ENCODE data around the gene BAIAP2.
"Not testable (repeated sequence)": the region's sequence is repeated elsewhere in the genome, so short reads cannot be mapped to it uniquely, and the experiment has no call there.

Gene BAIAP2

DNA sequence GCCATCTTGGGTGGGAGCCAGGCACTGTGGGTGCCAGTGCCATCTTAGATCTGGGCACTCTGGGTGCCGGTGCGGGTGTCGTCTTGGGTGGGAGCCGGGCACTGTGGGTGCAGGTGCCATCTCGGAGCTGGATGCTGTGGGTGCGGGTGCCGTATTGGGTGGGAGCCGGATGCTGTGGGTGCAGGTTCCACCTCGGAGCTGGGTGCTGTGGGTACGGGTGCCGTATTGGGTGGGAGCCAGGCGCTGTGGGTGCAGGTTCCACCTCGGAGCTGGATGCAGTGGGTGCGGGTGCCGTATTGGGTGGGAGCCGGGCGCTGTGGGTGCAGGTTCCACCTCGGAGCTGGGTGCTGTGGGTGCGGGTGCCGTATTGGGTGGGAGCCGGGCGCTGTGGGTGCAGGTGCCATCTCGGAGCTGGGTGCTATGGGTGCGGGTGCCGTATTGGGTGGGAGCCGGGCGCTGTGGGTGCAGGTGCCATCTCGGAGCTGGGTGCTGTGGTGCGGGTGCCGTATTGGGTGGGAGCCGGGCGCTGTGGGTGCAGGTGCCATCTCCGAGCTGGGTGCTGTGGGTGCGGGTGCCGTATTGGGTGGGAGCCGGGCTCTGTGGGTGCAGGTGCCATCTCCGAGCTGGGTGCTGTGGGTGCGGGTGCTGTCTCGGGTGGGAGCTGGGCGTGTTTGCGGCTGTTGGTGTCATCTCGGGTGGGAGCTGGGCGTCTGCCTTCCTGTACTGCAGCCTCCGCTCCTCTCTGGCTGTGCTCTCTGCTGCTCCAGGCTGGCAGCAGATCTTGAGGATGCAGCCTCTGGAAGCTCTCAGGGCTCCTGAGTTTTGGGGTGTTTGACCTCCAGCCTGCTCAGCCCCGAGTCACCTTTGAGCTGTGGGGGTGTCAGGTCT lies 43.3 kb downstream of the BAIAP2 start:
- not testable (repeated sequence) for H3K4me3 ChIP-seq, H3K27ac ChIP-seq

- H3K27ac ChIP-seq: no peak overlapping the region
- no peak overlapping the region for H3K4me3 ChIP-seq
Measured at GRCh38 chr17:81080019-81080418, 45.1 kb downstream of the BAIAP2 start.

GRCh38 chr17:81081222-81082176 lies 46.5 kb downstream of the BAIAP2 start:
- no peak overlapping the region for H3K4me3 ChIP-seq
- H3K27ac ChIP-seq: peak overlapping the region in 15 of 21 experiments; percentile 9 to 78 (median 69)

GRCh38 chr17:81082177-81083073 lies 47.5 kb downstream of the BAIAP2 start:
- H3K27ac ChIP-seq: peak overlapping the region in 18 of 21 experiments; percentile 5 to 78 (median 62)

DNA sequence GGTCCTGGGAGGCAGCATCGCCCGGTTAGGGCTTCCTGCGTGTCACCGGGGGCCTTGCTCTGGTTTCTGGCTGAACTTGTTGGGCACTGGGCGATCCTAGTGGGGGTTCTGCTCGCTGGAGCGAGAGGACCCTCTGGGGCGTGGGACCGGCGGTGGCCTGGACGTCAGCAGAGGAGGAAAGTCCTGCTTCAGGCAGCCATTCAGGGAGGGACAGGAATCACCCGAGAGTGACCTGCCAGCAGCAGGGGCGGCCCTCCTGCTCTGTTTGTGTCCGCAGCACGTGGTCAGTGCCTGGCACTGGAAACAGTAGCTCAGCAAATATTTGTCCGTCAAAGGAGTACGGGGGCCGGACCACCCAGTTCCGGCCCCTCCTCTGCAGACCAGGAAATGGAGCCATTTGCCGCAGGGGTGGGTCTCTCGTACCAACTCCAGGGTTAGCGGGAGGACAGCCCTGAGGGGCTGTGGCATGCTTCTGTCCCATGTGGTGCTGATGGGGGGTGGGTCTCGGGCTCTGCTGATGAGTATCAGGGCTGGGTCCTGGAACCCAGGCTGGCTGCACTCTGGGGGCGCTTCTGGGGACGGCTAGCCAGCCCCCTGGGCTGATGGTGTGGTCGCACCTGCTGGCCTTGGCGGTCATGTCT lies 48.3 kb downstream of the BAIAP2 start:
- Histone ChIP-seq H3K4me3 (no peak overlapping the region), H3K27ac (peak overlapping the region in 13 of 21 experiments; percentile 24 to 78 (median 69))

More at GRCh38 chr17:81082177-81083073, 47.5 kb downstream of the BAIAP2 start:
- H3K4me3 ChIP-seq: no peak overlapping the region

- peak overlapping the region in 4 of 21 experiments; percentile 77 to 86 (median 79) for H3K27ac ChIP-seq
Measured at GRCh38 chr17:81084680-81085419, 49.9 kb downstream of the BAIAP2 start.

DNA sequence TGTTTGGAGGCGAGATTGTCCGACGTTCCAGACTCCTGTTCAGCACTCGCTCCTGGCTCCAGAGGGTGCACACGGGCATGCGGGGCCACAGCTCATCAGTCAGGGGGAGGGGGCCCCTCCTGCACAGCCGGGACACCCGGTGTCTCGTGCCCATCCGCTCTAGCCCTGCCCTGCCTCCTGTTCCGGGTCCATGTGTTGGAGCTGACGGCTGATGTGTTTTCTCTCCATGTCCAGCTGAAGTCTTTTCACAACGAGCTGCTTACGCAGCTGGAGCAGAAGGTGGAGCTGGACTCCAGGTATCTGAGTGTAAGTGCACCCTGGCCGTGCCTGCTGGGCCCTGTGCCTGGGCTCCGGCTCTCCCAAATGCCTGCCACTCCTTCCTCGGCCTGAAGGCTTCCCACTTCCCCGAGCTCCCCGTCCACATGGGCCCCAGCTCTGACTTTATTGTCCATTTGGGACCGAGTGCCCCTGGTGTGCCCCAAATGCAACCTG lies 50.5 kb downstream of the BAIAP2 start:
- H3K4me3 ChIP-seq: no peak overlapping the region
- H3K27ac ChIP-seq: peak overlapping the region in 7 of 21 experiments; percentile 1 to 86 (median 78)

More at GRCh38 chr17:81084680-81085419, 49.9 kb downstream of the BAIAP2 start:
- no peak overlapping the region for H3K4me3 ChIP-seq

DNA sequence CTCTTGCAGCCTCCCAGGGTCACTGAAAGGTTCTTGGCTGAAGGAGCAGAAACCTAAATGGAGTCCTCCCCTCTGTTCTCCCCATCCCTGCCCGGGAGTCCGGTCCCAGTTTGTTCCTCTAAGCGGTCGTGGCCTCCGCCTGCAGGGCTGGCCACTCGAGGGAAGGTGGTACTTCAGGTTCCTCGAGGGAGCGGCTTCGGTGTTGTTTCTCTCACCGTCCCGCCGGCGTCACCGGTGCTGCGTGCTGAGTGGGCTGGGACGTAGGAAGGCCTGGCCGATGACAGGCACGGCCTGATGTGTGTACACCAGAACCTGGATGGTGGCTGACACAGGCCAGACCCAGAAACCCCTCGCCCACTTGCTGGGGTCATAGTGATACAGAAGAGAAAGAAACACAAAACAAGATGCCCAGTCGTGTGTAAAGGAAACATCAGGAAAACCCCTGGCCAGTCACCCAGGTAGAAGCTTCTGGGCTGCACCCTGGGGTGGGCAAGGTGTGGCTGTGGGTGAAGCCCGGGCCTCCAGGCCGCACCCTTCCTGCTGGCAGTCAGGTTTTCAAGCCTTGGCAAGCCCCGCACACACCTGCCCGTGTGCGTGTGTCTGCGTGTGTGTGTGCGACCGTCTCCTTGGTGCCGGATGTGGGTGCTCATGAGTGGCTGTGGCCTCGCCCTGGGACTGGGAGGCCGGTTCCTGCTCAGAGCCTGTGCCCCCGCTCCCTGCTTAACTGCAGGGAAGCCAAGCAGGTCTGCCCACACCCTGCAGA lies 52.0 kb downstream of the BAIAP2 start:
- H3K27ac ChIP-seq: peak overlapping the region in 18 of 21 experiments; percentile 1 to 86 (median 66)

GRCh38 chr17:81090361-81091136 lies 55.6 kb downstream of the BAIAP2 start:
- Histone ChIP-seq H3K27ac (peak overlapping the region in 18 of 21 experiments; percentile 28 to 86 (median 61)), H3K4me3 (no peak overlapping the region)

More for the DNA sequence above, 52.0 kb downstream of the BAIAP2 start:
- H3K4me3 ChIP-seq: no peak overlapping the region

GRCh38 chr17:81091154-81091553 lies 56.2 kb downstream of the BAIAP2 start:
- Histone ChIP-seq H3K4me3 (no peak overlapping the region), H3K27ac (peak overlapping the region in 10 of 21 experiments; percentile 18 to 89 (median 52))

DNA sequence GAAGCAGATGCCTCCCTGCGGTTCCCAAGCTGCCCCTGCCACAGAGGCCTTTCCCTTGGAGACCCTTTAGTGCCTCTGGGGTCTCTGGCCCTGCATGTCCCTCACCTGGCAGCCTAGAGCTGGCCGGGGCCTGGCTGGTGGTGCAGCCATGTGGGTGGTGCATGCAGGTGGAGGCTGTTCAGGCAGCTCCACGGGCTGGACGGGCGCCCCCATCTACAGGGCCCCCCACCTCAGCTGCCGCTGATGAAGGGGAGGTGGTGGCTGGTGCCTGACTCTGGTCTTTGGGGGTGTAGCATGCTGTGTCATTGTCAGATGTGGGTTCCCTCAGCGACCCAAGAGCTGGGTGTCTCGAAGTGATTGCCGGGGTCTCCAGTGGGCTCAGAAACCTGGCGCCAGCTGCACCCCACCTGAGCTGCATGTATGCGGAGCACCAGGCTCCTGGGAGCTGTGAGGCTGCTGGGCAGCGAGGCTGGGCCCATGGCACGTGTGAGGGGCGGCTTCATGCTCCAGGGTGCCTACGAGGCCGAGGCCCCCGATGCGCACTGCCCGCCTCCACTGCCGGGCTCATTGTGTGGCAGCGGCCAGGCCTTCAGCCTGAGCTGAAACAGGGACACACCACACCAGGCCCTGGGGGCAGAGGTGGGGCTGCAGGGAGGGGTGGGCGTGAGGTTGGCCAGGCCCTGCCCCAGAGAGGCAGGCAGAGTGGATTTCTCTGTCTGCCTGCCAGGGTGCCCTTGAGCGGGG lies 57.0 kb downstream of the BAIAP2 start:
- peak overlapping the region in 12 of 21 experiments; percentile 15 to 89 (median 52) for H3K27ac ChIP-seq
- H3K4me3 ChIP-seq: no peak overlapping the region

DNA sequence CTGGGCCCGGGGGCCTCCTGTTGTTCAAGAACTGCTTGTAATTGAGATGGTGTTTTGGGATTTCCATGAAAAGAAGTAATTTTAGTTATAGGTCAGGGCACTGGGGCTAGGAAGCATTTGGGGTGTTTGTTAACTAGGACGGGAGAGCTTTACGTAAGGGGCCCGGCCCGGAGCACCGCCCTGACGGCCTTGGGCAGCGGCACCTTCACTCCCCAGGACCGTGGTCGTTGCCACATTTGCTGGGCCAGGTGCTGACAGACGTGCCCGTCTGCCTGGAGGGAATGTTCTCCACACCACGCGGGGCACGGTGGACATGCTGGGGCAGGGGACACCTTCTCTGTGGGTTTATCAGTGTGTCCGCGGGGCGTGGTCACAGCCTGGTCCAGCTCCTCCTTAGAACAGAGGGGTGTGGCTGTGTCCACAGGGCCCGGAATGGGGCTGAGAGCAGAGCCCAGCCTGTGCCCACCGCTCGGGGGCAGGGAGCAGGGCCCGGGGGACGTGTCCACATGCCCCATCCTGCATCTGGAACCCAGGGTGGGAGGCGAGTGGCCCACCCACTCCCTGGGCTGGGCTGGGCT lies 57.7 kb downstream of the BAIAP2 start:
- peak overlapping the region in 9 of 21 experiments; percentile 14 to 89 (median 52) for H3K27ac ChIP-seq

DNA sequence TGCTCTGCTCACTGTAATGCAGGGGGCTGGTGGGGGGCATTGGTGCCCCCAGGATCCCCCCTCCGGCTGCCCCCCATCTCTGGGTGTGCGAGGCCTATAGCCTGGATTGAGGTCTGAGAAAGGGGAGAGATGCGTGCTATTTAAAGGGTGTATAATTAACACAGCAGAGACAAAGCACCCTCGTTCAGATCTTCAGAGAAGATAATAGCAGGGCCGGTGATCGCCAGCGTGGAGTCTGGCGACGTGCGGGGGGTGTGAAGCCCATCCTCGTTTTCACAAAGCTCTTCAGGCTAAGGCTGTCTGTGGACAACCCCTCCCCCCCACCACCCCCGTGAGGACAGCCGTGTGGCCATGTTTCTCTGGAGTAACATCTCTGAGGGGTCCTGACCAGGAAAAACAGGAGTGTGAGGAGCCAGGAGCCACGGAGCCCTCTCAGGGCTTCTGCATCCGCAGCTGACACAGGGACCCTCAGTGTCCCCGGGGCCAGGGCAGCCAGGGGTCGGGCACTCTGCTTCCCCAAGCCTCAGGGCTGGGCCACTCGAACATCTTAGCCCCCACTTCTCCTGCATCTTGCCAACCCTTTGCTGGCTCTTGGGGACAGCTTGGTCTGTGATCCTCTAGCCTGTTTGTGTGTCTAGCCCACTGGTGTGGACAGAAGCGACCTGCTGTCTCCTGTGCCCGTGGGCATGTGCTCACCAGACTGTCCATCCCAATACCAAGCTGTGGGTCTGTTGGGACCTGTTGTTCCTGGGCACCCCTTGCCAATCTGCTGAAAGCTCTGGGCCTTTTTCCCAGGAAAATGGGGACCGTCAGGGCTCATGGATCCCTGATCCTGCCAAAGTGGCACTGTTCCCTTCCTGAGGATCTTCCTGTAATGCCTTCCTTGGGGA lies 58.9 kb downstream of the BAIAP2 start:
- peak overlapping the region; percentile 14 to 89 (median 63) for H3K27ac ChIP-seq
- no peak overlapping the region for H3K4me3 ChIP-seq

More for the DNA sequence above, 57.7 kb downstream of the BAIAP2 start:
- H3K4me3 ChIP-seq: no peak overlapping the region
